LNCAP (cell line): ENCODE results near the gene MALT1.

Experiments
- TF ChIP-seq, protein P1 (sequence below): fragments of 450-650 bp; IDR thresholded peaks from 2 replicates; pipeline ENCODE4 v1.5.1; 2017; ENCODE audit warnings: mild to moderate bottlenecking

MALT1 gene, protein sequence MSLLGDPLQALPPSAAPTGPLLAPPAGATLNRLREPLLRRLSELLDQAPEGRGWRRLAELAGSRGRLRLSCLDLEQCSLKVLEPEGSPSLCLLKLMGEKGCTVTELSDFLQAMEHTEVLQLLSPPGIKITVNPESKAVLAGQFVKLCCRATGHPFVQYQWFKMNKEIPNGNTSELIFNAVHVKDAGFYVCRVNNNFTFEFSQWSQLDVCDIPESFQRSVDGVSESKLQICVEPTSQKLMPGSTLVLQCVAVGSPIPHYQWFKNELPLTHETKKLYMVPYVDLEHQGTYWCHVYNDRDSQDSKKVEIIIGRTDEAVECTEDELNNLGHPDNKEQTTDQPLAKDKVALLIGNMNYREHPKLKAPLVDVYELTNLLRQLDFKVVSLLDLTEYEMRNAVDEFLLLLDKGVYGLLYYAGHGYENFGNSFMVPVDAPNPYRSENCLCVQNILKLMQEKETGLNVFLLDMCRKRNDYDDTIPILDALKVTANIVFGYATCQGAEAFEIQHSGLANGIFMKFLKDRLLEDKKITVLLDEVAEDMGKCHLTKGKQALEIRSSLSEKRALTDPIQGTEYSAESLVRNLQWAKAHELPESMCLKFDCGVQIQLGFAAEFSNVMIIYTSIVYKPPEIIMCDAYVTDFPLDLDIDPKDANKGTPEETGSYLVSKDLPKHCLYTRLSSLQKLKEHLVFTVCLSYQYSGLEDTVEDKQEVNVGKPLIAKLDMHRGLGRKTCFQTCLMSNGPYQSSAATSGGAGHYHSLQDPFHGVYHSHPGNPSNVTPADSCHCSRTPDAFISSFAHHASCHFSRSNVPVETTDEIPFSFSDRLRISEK

GRCh38 chr18:58671111-58671631 lies at the start of gene MALT1:
TSS of gene MALT1 (plus strand) at chr18:58671465. CDS start at chr18:58671644, 179 bp downstream.
- TF ChIP-seq, protein P1, sequence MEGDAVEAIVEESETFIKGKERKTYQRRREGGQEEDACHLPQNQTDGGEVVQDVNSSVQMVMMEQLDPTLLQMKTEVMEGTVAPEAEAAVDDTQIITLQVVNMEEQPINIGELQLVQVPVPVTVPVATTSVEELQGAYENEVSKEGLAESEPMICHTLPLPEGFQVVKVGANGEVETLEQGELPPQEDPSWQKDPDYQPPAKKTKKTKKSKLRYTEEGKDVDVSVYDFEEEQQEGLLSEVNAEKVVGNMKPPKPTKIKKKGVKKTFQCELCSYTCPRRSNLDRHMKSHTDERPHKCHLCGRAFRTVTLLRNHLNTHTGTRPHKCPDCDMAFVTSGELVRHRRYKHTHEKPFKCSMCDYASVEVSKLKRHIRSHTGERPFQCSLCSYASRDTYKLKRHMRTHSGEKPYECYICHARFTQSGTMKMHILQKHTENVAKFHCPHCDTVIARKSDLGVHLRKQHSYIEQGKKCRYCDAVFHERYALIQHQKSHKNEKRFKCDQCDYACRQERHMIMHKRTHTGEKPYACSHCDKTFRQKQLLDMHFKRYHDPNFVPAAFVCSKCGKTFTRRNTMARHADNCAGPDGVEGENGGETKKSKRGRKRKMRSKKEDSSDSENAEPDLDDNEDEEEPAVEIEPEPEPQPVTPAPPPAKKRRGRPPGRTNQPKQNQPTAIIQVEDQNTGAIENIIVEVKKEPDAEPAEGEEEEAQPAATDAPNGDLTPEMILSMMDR = no peak

- TF ChIP-seq, protein P1 = no peak
Observed at GRCh38 chr18:58624011-58624410, 47.3 kb upstream of the MALT1 start.

DNA sequence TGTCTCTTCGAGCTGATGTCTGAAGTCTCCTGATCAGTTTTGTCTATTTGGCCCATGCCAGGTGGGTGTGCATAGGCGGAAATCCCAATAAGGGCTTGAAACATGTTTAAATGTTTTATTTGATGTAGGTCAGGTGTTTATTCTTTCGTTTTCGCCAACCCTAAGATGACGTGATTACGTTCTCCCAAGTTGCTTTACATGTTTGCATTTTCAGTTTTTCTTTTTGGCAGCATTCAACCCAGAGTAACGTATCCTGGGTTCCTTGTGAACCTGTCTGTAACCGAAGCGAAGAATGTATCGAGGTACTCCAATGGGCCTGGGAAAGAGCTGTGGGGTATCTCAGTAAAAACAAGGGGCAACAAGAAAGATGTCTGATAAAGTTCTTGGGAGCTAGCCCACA lies 45.4 kb upstream of the MALT1 start:
- TF ChIP-seq, protein P1 = no peak

GRCh38 chr18:58630071-58630470 lies 41.2 kb upstream of the MALT1 start:
- TF ChIP-seq, protein P1 = no peak

DNA sequence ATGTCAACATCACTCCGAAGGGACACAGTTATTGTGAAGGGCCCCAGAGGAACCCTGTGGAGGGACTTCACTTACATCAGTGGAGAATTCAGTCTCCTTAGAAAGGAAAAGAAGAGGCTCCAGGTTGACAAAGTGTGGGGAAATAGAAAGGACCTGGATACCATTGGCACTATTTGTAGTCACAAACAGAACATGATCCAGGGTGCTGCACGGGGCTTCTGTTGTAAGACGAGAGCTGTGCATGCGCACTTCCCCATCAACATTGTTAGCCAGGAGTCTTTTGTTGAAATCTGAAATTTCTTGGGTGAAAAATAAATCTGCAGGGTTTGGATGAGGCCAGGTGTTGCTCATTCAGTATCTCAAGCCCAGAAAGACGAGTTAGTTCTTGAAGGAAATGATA lies 40.0 kb upstream of the MALT1 start:
- TF ChIP-seq, protein P1 = no peak

DNA sequence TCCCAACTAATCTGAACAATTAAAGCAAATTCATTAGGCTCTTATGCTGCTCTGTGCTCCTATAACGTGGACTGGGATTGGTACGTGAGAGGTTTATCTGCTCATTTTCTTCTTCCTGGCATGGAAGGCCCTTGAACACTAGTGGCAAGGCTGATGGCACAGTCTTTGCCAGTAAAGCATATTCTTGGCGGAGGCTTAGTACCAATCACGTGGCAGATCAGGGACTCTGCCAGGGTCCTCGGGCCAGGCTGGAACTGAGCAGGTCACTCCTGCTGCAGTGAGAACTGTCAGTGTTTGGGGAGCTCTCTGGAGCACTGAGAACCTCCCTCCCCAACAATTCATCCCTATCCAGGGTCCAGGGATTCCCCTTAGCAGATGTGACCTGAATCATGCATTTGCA lies 38.7 kb upstream of the MALT1 start:
- TF ChIP-seq, protein P1 = no peak

DNA sequence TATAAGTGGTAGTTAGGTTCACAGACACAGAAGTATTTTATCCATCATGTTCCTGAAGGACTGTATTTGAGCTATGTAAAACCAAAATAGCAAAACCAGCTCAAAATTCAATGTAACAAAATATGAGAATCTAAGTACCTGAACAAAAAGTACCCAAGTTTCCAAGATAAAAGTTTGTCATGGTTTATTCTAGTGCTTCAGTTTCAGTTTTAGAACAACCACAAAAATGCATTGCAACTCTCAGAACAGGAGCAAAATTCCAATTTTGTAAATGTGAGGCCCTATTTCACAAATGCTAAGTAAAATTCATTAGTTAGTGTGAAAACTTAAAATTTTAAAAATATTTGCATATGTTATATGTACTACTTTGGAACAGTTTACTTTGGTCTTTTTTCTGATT lies 37.4 kb upstream of the MALT1 start:
- TF ChIP-seq, protein P1 = no peak
